IMR-90 (cell line): ENCODE data around the gene LRRC41. TPM values are rescaled to one million over a fixed set of nuclear protein-coding genes. Genes with fewer than 3 reads are reported as not detected.

Experiments
- ATAC-seq: fragments of 200-7000 bp; cut with Tn5 transposase; 2 replicates; pipeline ENCODE4 v1.9.1; 2020; ENCODE audit warnings: low read depth, mild to moderate bottlenecking, moderate library complexity
- BruUV-seq: library from RNA; stranded (reverse); fragments of 400-500 nt; replicated peaks from 2 replicates; lab custom pipeline; 2021; lab: Mats Ljungman, UMichigan
- CTCF ChIA-PET: fragments of 300-600 bp; formaldehyde crosslinking; extraction: SDS; loops from one replicate; lab custom pipeline; 2021; ENCODE audit warnings: antibody characterized with exemption; lab: Yijun Ruan, JAX
- POLR2A ChIA-PET: fragments of 300-600 bp; sonication (Branson Sonifier 250); formaldehyde crosslinking; loops from one replicate; lab custom pipeline; 2022; ENCODE audit warnings: antibody characterized with exemption; ENCODE audit not compliant: unreplicated experiment; lab: Charles Lee
- DNase-seq: peaks from one replicate; pipeline ENCODE4 v3.0.0; 2013
- H2AFZ ChIP-seq: replicated peaks from 2 replicates; pipeline ENCODE3; 2013; ENCODE audit warnings: low read length, mild to moderate bottlenecking; ENCODE audit not compliant: poor library complexity
- H2AK5ac ChIP-seq: 2 replicates; pipeline ENCODE4 v1.6.1; 2013; ENCODE audit warnings: low read depth, low read length, inconsistent platforms
- H2AK9ac ChIP-seq: replicated peaks from 2 replicates; pipeline ENCODE3; 2013; ENCODE audit warnings: mild to moderate bottlenecking, low read depth, low read length, moderate library complexity; ENCODE audit not compliant: poor library complexity
- H2BK120ac ChIP-seq: 2 replicates; pipeline ENCODE4 v1.6.1; 2013; ENCODE audit warnings: low read depth, low read length, inconsistent platforms
- H2BK15ac ChIP-seq: 3 replicates; pipeline ENCODE4 v1.6.1; 2013; ENCODE audit warnings: low read depth, low read length, inconsistent platforms
- H2BK20ac ChIP-seq: 2 replicates; pipeline ENCODE4 v1.6.1; 2013; ENCODE audit warnings: low read depth, mild to moderate bottlenecking, inconsistent platforms, low read length, moderate library complexity
- H2BK5ac ChIP-seq: 2 replicates; pipeline ENCODE4 v1.6.1; 2013; ENCODE audit warnings: mild to moderate bottlenecking, low read depth, low read length, inconsistent platforms; ENCODE audit not compliant: poor library complexity, severe bottlenecking
- H3K14ac ChIP-seq: replicated peaks from 2 replicates; pipeline ENCODE4 v1.6.1; 2013; ENCODE audit warnings: low read depth, low read length, inconsistent platforms
- H3K18ac ChIP-seq: 2 replicates; pipeline ENCODE4 v1.6.1; 2013; ENCODE audit warnings: low read depth, low read length, control low read depth
- H3K23ac ChIP-seq: 2 replicates; pipeline ENCODE4 v1.6.1; 2013; ENCODE audit warnings: low read depth, low read length, inconsistent platforms
- H3K27ac ChIP-seq: 2 replicates; pipeline ENCODE4 v1.5.1; 2013; ENCODE audit warnings: mild to moderate bottlenecking, control low read depth, low read length; ENCODE audit not compliant: insufficient read depth
- H3K27me3 ChIP-seq: 2 replicates; pipeline ENCODE4 v1.6.1; 2013; ENCODE audit warnings: low read length; ENCODE audit not compliant: control insufficient read depth, insufficient read depth
- H3K36me3 ChIP-seq: 2 replicates; pipeline ENCODE4 v1.6.1; 2013; ENCODE audit warnings: low read length, mixed read lengths; ENCODE audit not compliant: control insufficient read depth, insufficient read depth
- H3K4ac ChIP-seq: 2 replicates; pipeline ENCODE4 v1.6.1; 2013; ENCODE audit warnings: low read depth, low read length, inconsistent platforms
- H3K4me1 ChIP-seq: 2 replicates; pipeline ENCODE4 v1.6.1; 2013; ENCODE audit warnings: low read length, mixed read lengths; ENCODE audit not compliant: control insufficient read depth, insufficient read depth
- H3K4me2 ChIP-seq: 2 replicates; pipeline ENCODE4 v1.6.1; 2013; ENCODE audit warnings: low read depth, mild to moderate bottlenecking, control low read depth, low read length, moderate library complexity
- H3K4me3 ChIP-seq: 2 replicates; pipeline ENCODE4 v1.5.1; 2013; ENCODE audit warnings: low read depth, mild to moderate bottlenecking, control low read depth, low read length, moderate library complexity; ENCODE audit not compliant: insufficient read depth
- H3K56ac ChIP-seq: 2 replicates; pipeline ENCODE4 v1.6.1; 2013; ENCODE audit warnings: low read length, inconsistent platforms; ENCODE audit not compliant: insufficient read depth; ENCODE audit errors: extremely low read depth
- H3K79me1 ChIP-seq, 2 experiments: 2 replicates each; pipeline ENCODE4 v1.6.1; 2013; ENCODE audit warnings: low read length in 2 of 2, inconsistent platforms in 1 of 2, low read depth in 1 of 2
- H3K9ac ChIP-seq: 2 replicates; pipeline ENCODE4 v1.6.1; 2013; ENCODE audit warnings: low read depth, low read length, control low read depth
- H3K9me1 ChIP-seq: 2 replicates; pipeline ENCODE4 v1.6.1; 2013; ENCODE audit warnings: low read length, inconsistent platforms; ENCODE audit not compliant: insufficient read depth
- H3K9me3 ChIP-seq: 2 replicates; pipeline ENCODE4 v1.6.1; 2013; ENCODE audit warnings: low read length; ENCODE audit not compliant: control insufficient read depth, insufficient read depth
- H4K20me1 ChIP-seq: 2 replicates; pipeline ENCODE4 v1.6.1; 2013; ENCODE audit warnings: low read length, inconsistent platforms; ENCODE audit not compliant: insufficient read depth
- H4K5ac ChIP-seq: 2 replicates; pipeline ENCODE4 v1.6.1; 2013; ENCODE audit warnings: mild to moderate bottlenecking, low read depth, low read length, control low read depth
- H4K8ac ChIP-seq, 2 experiments: 2 replicates each; pipeline ENCODE4 v1.6.1; 2013; ENCODE audit warnings: low read depth in 2 of 2, low read length in 2 of 2, control low read depth in 1 of 2, inconsistent platforms in 1 of 2
- H4K91ac ChIP-seq: 2 replicates; pipeline ENCODE4 v1.6.1; 2013; ENCODE audit warnings: low read depth, low read length, inconsistent platforms; ENCODE audit not compliant: insufficient read depth
- BHLHE40 ChIP-seq: fragments of 150-350 bp; IDR thresholded peaks from 2 replicates; pipeline ENCODE4 v1.6.1; 2016; ENCODE audit warnings: mild to moderate bottlenecking, low read depth, low read length
- CEBPB ChIP-seq: IDR thresholded peaks from 2 replicates; pipeline ENCODE4 v1.6.1; 2012; ENCODE audit warnings: low read depth, low read length, improper control_type of control experiment
- ELK1 ChIP-seq: fragments of 150-350 bp; IDR thresholded peaks from 2 replicates; pipeline ENCODE4 v1.6.1; 2016; ENCODE audit warnings: low read depth, mild to moderate bottlenecking, low read length, moderate library complexity, borderline replicate concordance
- FOS ChIP-seq: fragments of 150-350 bp; IDR thresholded peaks from 2 replicates; pipeline ENCODE4 v1.6.1; 2016; ENCODE audit warnings: low read depth, low read length
- MAZ ChIP-seq: IDR thresholded peaks from 2 replicates; pipeline ENCODE4 v1.6.1; 2012; ENCODE audit warnings: low read depth, mild to moderate bottlenecking, low read length, improper control_type of control experiment, moderate library complexity, borderline replicate concordance
- NFE2L2 ChIP-seq: fragments of 150-350 bp; IDR thresholded peaks from 2 replicates; pipeline ENCODE4 v1.6.1; 2016; ENCODE audit warnings: low read depth, mild to moderate bottlenecking, low read length
- RCOR1 ChIP-seq: IDR thresholded peaks from 2 replicates; pipeline ENCODE4 v1.6.1; 2012; ENCODE audit warnings: mild to moderate bottlenecking, low read length, improper control_type of control experiment; ENCODE audit not compliant: insufficient replicate concordance
- RFX5 ChIP-seq: IDR thresholded peaks from 2 replicates; pipeline ENCODE4 v1.8.0; 2012; ENCODE audit warnings: low read depth, mild to moderate bottlenecking, low read length, moderate library complexity
- SMC3 ChIP-seq: fragments of 150-350 bp; IDR thresholded peaks from 2 replicates; pipeline ENCODE4 v1.6.1; 2016; ENCODE audit warnings: low read depth, mild to moderate bottlenecking, antibody characterized with exemption, low read length, moderate library complexity
- USF2 ChIP-seq: fragments of 150-350 bp; IDR thresholded peaks from 2 replicates; pipeline ENCODE4 v1.6.1; 2017; ENCODE audit warnings: mild to moderate bottlenecking, antibody characterized with exemption, low read length, low read depth
- WGBS, 2 experiments: methylation state at CpG; one replicate each; pipeline versions ENCODE4 v1.1.5 to v1.1.7; 2013; ENCODE audit warnings: missing lambda C conversion rate in 2 of 2; ENCODE audit not compliant: insufficient read length in 1 of 2; ENCODE audit errors: extremely low coverage in 2 of 2; 5-methylcytosine and 5-hydroxymethylcytosine counted together
- dilution Hi-C: fragments of 300-500 bp; cut with HindIII; formaldehyde crosslinking; loops from one replicate; pipeline ENCODE4 v1.14.3; 2018; ENCODE audit warnings: low sequenced_read_pairs; ENCODE audit not compliant: unreplicated experiment
- in situ Hi-C: fragments of 300-500 bp; cut with MboI; formaldehyde crosslinking; loops from 3 replicates; pipeline ENCODE4 v1.14.3; 2019; ENCODE audit warnings: low sequenced_read_pairs, inconsistent platforms, mixed read lengths
- intact Hi-C: fragments of 100-400 bp; cut with micrococcal nuclease; formaldehyde crosslinking; loops from 2 replicates; pipeline ENCODE4 v1.10.0; 2022
- polyA plus RNA-seq, 3 experiments: library from polyadenylated mRNA; depleted of rRNA; stranded (reverse); fragments of >200 nt; gene quantifications; 2 replicates each; pipeline ENCODE4 v1.2.3, GENCODE V29; 2012; ENCODE audit warnings: low replicate concordance in 1 of 3
- total RNA-seq: library from RNA; depleted of rRNA; stranded (reverse); fragments of >200 nt; gene quantifications from 2 replicates; pipeline ENCODE4 v1.2.3, GENCODE V29; 2012
- TF ChIP-seq, protein P1 (sequence below): conservative IDR thresholded peaks from 2 replicates; pipeline ENCODE4 v1.5.1; 2012; ENCODE audit warnings: mild to moderate bottlenecking, low read depth, low read length, improper control_type of control experiment

The LRRC41 gene
- total and polyA plus RNA-seq, 2 of the 4 experiments (the other 2 are of a cell fraction): 67.6 to 83.2 TPM

- Histone ChIP-seq H3K4ac (no peak overlapping the region), H4K5ac (no peak overlapping the region), H2BK5ac (no peak overlapping the region), H3K36me3 (no peaks in the 10 kb centered on the region), H3K27ac (no peak overlapping the region), H2BK120ac (no peak overlapping the region), H3K23ac (no peak overlapping the region), H4K20me1 (no peaks in the 10 kb centered on the region), H3K9me1 (no peaks in the 10 kb centered on the region), H3K9ac (no peak overlapping the region), H2AK5ac (no peak overlapping the region), H2AK9ac (no peak overlapping the region), H3K14ac (no peak overlapping the region), H2AFZ (no peak overlapping the region), H3K79me1 (no peaks in the 10 kb centered on the region), H3K4me1 (no peaks in the 10 kb centered on the region), H3K4me3 (no peak overlapping the region), H3K9me3 (no peaks in the 10 kb centered on the region), H3K4me2 (no peak overlapping the region), H2BK20ac (no peak overlapping the region), H3K27me3 (no peaks in the 10 kb centered on the region), H3K18ac (no peak overlapping the region), H3K56ac (no peak overlapping the region), H2BK15ac (no peak overlapping the region), H4K91ac (no peak overlapping the region), H4K8ac (no peak overlapping the region)
- CTCF ChIA-PET: no interaction called here
- dilution Hi-C loops: no loop called here
- DNase-seq: no peak
- no TSS peak for BruUV-seq
- POLR2A ChIA-PET: no interaction called here
- TF ChIP-seq FOS (no peak), RCOR1 (no peak), MAZ (no peak), RFX5 (no peak), ELK1 (no peak), SMC3 (no peak), BHLHE40 (no peak), CEBPB (no peak), NFE2L2 (no peak), USF2 (no peak)
- TF ChIP-seq, protein P1, sequence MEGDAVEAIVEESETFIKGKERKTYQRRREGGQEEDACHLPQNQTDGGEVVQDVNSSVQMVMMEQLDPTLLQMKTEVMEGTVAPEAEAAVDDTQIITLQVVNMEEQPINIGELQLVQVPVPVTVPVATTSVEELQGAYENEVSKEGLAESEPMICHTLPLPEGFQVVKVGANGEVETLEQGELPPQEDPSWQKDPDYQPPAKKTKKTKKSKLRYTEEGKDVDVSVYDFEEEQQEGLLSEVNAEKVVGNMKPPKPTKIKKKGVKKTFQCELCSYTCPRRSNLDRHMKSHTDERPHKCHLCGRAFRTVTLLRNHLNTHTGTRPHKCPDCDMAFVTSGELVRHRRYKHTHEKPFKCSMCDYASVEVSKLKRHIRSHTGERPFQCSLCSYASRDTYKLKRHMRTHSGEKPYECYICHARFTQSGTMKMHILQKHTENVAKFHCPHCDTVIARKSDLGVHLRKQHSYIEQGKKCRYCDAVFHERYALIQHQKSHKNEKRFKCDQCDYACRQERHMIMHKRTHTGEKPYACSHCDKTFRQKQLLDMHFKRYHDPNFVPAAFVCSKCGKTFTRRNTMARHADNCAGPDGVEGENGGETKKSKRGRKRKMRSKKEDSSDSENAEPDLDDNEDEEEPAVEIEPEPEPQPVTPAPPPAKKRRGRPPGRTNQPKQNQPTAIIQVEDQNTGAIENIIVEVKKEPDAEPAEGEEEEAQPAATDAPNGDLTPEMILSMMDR: no peak
- no CpG with 5 or more reads among the region's 3 CpGs for WGBS, 2 experiments
- intact Hi-C loops: no loop called here
- in situ Hi-C loops: no loop called here
- ATAC-seq: no peak
These were observed 31.7 kb upstream of the LRRC41 start for GRCh38 chr1:46335081-46335480.
